K562 (cell line): ENCODE measurements around the gene CCDC117. TPM values are rescaled to one million over a fixed set of nuclear protein-coding genes. Genes with fewer than 3 reads are reported as not detected.

Source experiments
- HNRNPUL1 ChIP-seq: fragments of 200-400 bp; formaldehyde crosslinking; IDR thresholded peaks from 2 replicates; pipeline ENCODE4 v1.6.1; 2017; ENCODE audit warnings: low read length
- MED1 ChIP-seq: sonication (generic); formaldehyde crosslinking; IDR thresholded peaks from 2 replicates; pipeline ENCODE4 v1.8.1; 2023; ENCODE audit warnings: missing genetic modification reagents, borderline replicate concordance
- SMAD3 ChIP-seq: fragments of 450-650 bp; formaldehyde crosslinking; conservative IDR thresholded peaks from 2 replicates; pipeline ENCODE4 v1.4.0; 2020; ENCODE audit warnings: mild to moderate bottlenecking
- TBP ChIP-seq: optimal IDR thresholded peaks from 2 replicates; pipeline ENCODE3; 2011; ENCODE audit warnings: low read depth, low read length, improper control_type of control experiment
- TSC22D4 ChIP-seq: fragments of 450-650 bp; IDR thresholded peaks from 2 replicates; pipeline ENCODE4 v1.6.1; 2016; ENCODE audit warnings: missing genetic modification characterization, missing biosample characterization, control low read depth
- ZNF551 ChIP-seq: fragments of 250-450 bp; sonication (Bioruptor Pico); IDR thresholded peaks from 2 replicates; pipeline ENCODE4 v1.5.0; 2021; ENCODE audit warnings: mild to moderate bottlenecking, moderate library complexity
- ZNF589 ChIP-seq: fragments of 200-800 bp; sonication (Bioruptor generic); IDR thresholded peaks from 2 replicates; pipeline ENCODE4 v1.6.1; 2016; ENCODE audit warnings: low read depth, missing genetic modification characterization, missing compliant biosample characterization
- polyA plus RNA-seq, 8 experiments: library from polyadenylated mRNA; depleted of rRNA in 4 of 8; stranded (reverse) in 5 of 8; unstranded in 3 of 8; fragments of >200 nt; fragmentation: Nextera tagmentation in 2 of 8; fragmentation: Illumina TruSeq in 1 of 8; extraction: Ambion mirVana in 2 of 8; extraction: Trizol in 1 of 8; gene quantifications; 2 replicates each; pipeline versions ENCODE4 v1.2.1 to v1.2.3, GENCODE V29; 2011 to 2014; ENCODE audit warnings: inconsistent platforms in 1 of 8, missing spikeins in 1 of 8
- total RNA-seq, 7 experiments: library from RNA; depleted of rRNA in 6 of 7; stranded (reverse); fragments of >200 nt in 6 of 7; fragmentation: Illumina TruSeq in 2 of 7; extraction: Trizol in 2 of 7; gene quantifications; 2 replicates each; pipeline versions ENCODE4 v1.2.1 to v1.2.3, GENCODE V29; 2011 to 2021; ENCODE audit warnings: low replicate concordance in 1 of 7
- TF ChIP-seq, protein P1 (sequence below): sonication (generic); formaldehyde crosslinking; IDR thresholded peaks from 2 replicates; pipeline ENCODE4 v1.8.1; 2022; ENCODE audit warnings: missing genetic modification reagents
- TF ChIP-seq, protein P2 (sequence below), 3 experiments: IDR thresholded peaks in 2 of 3; conservative IDR thresholded peaks in 1 of 3; 2 replicates each; pipeline ENCODE4 v1.5.1; 2011 to 2012; ENCODE audit warnings: low read length in 3 of 3, mild to moderate bottlenecking in 3 of 3, control low read depth in 2 of 3, improper control_type of control experiment in 1 of 3, inconsistent platforms in 1 of 3, low read depth in 1 of 3, mixed read lengths in 1 of 3, moderate library complexity in 1 of 3; ENCODE audit not compliant: insufficient read depth in 2 of 3
- TF ChIP-seq, protein P3 (sequence below), 2 experiments: IDR thresholded peaks in 1 of 2; conservative IDR thresholded peaks in 1 of 2; 2 replicates each; pipeline ENCODE4 v1.6.1; 2016; ENCODE audit warnings: low read depth in 2 of 2, mild to moderate bottlenecking in 1 of 2, missing compliant biosample characterization in 1 of 2, missing genetic modification characterization in 1 of 2, moderate library complexity in 1 of 2
- TF ChIP-seq, protein P4 (sequence below), 2 experiments: fragments of 450-650 bp; IDR thresholded peaks; 2 replicates each; pipeline ENCODE4 v1.6.1; 2016; ENCODE audit warnings: mild to moderate bottlenecking in 2 of 2, borderline replicate concordance in 1 of 2, low read depth in 1 of 2, moderate library complexity in 1 of 2

CCDC117 gene
- total and polyA plus RNA-seq, 9 of the 15 experiments (the other 6 are each of a cell fraction or from before 2014, with no cell fraction given) = 5.7 to 23.3 (median 15.8) TPM

DNA sequence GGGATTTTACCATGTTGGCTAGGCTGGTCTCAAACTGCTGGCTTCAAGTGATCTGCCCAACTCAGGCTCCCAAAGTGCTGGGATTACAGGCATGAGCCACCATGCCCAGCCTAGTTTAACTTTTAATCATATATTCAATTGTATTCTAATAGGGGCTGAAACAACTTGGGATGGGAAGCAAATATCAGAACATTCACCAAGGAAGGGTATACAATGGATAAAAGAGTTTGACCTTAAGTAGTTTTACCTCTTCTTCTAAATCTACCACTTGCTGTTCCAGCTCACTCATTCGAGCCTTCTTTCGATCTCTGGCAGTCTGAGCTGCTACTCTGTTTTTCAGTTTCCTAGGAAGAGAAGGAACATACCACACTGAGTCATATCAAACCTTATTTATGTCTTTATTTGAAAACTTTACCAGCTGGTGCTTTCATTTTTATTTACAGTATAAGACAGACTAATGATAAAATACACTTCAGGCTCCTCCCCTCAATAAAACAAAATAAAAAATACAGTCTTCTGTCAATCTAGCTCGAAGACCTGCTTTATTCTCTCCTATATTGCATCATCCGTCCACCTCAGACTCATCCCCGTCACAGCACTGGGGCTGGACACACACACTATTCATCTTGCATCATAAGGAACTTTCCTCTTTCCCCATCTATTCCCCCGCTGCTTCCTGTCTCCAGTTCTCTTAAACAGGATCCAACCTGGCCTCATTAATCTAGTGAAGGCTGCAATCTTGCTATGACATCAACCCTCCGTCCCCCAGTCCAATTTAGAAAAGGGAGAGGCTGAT, 26.5 kb downstream of the CCDC117 start (continued):
- TF ChIP-seq, protein P1, sequence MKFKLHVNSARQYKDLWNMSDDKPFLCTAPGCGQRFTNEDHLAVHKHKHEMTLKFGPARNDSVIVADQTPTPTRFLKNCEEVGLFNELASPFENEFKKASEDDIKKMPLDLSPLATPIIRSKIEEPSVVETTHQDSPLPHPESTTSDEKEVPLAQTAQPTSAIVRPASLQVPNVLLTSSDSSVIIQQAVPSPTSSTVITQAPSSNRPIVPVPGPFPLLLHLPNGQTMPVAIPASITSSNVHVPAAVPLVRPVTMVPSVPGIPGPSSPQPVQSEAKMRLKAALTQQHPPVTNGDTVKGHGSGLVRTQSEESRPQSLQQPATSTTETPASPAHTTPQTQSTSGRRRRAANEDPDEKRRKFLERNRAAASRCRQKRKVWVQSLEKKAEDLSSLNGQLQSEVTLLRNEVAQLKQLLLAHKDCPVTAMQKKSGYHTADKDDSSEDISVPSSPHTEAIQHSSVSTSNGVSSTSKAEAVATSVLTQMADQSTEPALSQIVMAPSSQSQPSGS (CRISPR knock-in tag) = no peak
- TF ChIP-seq, protein P2, sequence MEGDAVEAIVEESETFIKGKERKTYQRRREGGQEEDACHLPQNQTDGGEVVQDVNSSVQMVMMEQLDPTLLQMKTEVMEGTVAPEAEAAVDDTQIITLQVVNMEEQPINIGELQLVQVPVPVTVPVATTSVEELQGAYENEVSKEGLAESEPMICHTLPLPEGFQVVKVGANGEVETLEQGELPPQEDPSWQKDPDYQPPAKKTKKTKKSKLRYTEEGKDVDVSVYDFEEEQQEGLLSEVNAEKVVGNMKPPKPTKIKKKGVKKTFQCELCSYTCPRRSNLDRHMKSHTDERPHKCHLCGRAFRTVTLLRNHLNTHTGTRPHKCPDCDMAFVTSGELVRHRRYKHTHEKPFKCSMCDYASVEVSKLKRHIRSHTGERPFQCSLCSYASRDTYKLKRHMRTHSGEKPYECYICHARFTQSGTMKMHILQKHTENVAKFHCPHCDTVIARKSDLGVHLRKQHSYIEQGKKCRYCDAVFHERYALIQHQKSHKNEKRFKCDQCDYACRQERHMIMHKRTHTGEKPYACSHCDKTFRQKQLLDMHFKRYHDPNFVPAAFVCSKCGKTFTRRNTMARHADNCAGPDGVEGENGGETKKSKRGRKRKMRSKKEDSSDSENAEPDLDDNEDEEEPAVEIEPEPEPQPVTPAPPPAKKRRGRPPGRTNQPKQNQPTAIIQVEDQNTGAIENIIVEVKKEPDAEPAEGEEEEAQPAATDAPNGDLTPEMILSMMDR (IDR thresholded peaks at IDR 0.05 in 2 of 3, conservative IDR thresholded peaks at IDR 0.05 in 1 of 3; ENCODE audit: insufficient read depth in 2 of 3, low read depth in 1 of 3, low read length in 3 of 3) = no peak
- TF ChIP-seq, protein P3, sequence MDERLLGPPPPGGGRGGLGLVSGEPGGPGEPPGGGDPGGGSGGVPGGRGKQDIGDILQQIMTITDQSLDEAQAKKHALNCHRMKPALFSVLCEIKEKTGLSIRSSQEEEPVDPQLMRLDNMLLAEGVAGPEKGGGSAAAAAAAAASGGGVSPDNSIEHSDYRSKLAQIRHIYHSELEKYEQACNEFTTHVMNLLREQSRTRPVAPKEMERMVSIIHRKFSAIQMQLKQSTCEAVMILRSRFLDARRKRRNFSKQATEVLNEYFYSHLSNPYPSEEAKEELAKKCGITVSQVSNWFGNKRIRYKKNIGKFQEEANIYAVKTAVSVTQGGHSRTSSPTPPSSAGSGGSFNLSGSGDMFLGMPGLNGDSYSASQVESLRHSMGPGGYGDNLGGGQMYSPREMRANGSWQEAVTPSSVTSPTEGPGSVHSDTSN (CRISPR knock-in tag; IDR thresholded peaks at IDR 0.05; ENCODE audit: low read depth) = no peak
- TF ChIP-seq, protein P3 (tag; conservative IDR thresholded peaks at IDR 0.05; ENCODE audit: low read depth) = peak; percentile 53
- TF ChIP-seq SMAD3 (CRISPR knock-in tag) (no peak), ZNF589 (CRISPR knock-in tag) (peak; percentile 18; the same call in 1 of the 2 replicates), HNRNPUL1 (no peak), TSC22D4 (tag) (no peak), TBP (peak; percentile 32), MED1 (CRISPR knock-in tag) (no peak), ZNF551 (CRISPR knock-in tag) (no peak)
- TF ChIP-seq, protein P4, sequence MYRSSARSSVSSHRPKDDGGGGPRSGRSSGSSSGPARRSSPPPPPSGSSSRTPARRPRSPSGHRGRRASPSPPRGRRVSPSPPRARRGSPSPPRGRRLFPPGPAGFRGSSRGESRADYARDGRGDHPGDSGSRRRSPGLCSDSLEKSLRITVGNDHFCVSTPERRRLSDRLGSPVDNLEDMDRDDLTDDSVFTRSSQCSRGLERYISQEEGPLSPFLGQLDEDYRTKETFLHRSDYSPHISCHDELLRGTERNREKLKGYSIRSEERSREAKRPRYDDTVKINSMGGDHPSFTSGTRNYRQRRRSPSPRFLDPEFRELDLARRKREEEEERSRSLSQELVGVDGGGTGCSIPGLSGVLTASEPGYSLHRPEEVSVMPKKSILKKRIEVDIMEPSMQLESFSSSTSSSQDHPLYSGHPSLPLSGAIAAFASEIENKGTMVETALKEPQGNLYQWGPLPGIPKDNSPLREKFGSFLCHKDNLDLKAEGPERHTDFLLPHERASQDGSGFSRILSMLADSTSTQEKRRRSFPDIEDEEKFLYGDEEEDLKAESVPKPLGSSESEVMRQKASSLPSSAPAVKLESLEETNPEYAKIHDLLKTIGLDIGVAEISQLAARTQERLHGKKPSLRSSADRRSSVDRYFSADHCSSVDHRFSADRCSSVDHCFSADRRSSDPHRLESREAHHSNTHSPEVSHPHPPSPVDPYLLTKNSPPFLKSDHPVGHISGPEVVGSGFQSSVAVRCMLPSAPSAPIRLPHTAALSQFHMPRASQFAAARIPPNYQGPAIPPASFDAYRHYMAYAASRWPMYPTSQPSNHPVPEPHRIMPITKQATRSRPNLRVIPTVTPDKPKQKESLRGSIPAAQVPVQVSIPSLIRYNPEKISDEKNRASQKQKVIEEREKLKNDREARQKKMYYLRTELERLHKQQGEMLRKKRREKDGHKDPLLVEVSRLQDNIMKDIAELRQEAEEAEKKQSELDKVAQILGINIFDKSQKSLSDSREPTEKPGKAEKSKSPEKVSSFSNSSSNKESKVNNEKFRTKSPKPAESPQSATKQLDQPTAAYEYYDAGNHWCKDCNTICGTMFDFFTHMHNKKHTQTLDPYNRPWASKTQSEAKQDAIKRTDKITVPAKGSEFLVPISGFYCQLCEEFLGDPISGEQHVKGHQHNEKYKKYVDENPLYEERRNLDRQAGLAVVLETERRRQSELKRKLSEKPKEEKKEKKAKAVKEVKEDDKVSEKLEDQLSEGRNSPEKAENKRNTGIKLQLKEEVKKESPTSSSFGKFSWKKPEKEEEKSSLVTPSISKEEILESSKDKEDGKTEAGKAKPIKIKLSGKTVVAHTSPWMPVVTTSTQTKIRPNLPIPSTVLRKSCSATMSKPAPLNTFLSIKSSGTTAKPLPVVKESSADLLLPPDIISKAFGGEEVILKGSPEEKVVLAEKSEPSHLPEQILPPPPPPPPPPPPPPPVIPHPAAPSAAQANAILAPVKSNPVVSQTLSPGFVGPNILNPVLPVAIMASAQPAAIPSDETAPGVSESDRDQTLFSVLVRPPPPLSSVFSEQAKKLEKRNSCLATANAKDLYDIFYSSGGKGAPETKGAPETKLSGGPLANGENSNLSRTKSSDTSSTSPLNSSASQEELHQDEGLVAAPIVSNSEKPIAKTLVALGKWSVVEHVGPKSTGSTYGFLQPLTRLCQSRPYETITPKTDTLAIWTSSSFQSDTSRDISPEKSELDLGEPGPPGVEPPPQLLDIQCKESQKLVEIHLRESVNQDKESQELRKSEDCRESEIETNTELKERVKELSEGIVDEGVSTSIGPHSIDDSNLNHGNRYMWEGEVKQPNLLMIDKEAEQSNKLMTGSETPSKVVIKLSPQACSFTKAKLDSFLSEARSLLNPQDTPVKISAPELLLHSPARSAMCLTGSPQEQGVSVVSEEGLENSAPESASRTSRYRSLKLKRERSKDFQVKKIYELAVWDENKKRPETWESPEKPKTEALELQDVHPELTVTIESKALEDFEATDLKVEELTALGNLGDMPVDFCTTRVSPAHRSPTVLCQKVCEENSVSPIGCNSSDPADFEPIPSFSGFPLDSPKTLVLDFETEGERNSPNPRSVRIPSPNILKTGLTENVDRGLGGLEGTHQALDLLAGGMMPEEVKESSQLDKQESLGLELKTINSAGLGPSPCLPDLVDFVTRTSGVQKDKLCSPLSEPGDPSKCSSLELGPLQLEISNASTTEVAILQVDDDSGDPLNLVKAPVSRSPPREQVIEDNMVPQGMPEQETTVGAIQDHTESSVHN (IDR thresholded peaks at IDR 0.05; ENCODE audit: borderline replicate concordance in 1 of 2, low read depth in 1 of 2) = 0 out of 4 replicates have a peak, but pooled peaks of 1 of the 2 experiments have one; percentile 45
